H1 (cell line): ENCODE results near the gene ENTPD2.

Experiments
- CHD1 ChIP-seq: IDR thresholded peaks from 2 replicates; pipeline ENCODE4 v1.6.1; 2012; ENCODE audit warnings: low read depth, low read length, improper control_type of control experiment
- CHD2 ChIP-seq: IDR thresholded peaks from 2 replicates; pipeline ENCODE4 v1.6.1; 2012; ENCODE audit warnings: low read length, improper control_type of control experiment
- HDAC6 ChIP-seq: IDR thresholded peaks from one replicate; pipeline ENCODE4 v1.7.1; 2012; ENCODE audit warnings: low read depth, mild to moderate bottlenecking, inconsistent platforms, low read length, moderate library complexity
- KDM1A ChIP-seq: fragments of 200-600, 300-600 bp; sonication (generic); IDR thresholded peaks from 2 replicates; pipeline ENCODE4 v1.7.1; 2016; ENCODE audit warnings: mild to moderate bottlenecking, low read length, borderline replicate concordance
- POLR2A ChIP-seq, 2 experiments: IDR thresholded peaks; 1 replicate in 1 of 2; 2 replicates in 1 of 2; pipeline ENCODE4 v1.6.1; 2011; ENCODE audit warnings: low read depth in 2 of 2, low read length in 2 of 2, mild to moderate bottlenecking in 2 of 2; ENCODE audit errors: control extremely low read depth in 1 of 2
- POLR2AphosphoS5 ChIP-seq: IDR thresholded peaks from 2 replicates; pipeline ENCODE4 v1.6.1; 2011; ENCODE audit warnings: low read depth, low read length
- SIN3A ChIP-seq, 2 experiments: IDR thresholded peaks in 1 of 2; conservative IDR thresholded peaks in 1 of 2; 2 replicates each; pipeline ENCODE4 v1.6.1; 2011 to 2012; ENCODE audit warnings: low read length in 2 of 2, improper control_type of control experiment in 1 of 2, low read depth in 1 of 2, mild to moderate bottlenecking in 1 of 2
- TF ChIP-seq, protein P1 (sequence below): IDR thresholded peaks from 2 replicates; pipeline ENCODE4 v1.6.1; 2011; ENCODE audit warnings: low read length, improper control_type of control experiment

DNA sequence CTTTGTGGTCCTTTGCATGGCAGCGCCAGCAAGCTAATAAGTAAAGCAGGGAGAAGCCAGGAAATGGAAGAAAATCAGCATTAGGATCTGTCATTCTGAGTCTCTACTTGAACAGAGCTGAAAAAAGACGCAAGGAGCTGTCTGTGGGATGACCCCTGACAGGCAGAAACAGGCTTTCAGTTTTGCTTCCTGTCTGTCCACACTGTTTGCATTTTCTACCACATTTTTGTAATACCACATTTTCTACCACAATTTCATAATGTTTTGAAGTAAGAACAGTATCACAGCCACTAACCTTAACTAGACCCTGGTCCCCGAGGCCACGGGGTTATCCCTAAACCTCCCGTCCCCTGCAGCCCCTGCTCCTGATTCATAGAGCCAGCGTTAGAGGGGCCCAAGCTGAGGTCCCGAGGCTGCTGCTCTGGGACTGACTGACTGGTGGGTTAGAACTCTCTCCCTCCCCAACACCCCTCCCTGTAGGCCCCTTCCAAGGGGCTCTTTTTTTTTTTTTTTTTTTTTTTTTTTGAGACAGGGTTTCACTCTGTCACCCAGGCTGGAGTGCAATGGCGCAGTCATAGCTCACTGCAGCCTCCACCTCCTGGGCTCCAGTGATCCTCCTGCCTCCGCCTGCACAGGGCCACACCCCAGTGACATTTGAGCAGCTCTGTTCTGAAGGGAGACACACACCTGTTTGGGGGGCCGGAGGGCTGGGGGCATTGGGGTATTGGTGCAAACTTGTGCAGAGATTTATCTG lies 53.5 kb downstream of the ENTPD2 start:
- TF ChIP-seq CHD1, result no peak
- TF ChIP-seq, protein P1, sequence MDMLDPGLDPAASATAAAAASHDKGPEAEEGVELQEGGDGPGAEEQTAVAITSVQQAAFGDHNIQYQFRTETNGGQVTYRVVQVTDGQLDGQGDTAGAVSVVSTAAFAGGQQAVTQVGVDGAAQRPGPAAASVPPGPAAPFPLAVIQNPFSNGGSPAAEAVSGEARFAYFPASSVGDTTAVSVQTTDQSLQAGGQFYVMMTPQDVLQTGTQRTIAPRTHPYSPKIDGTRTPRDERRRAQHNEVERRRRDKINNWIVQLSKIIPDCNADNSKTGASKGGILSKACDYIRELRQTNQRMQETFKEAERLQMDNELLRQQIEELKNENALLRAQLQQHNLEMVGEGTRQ, result no peak
- no peak for TF ChIP-seq CHD2
- TF ChIP-seq POLR2A (IDR thresholded peaks at IDR 0.05; ENCODE audit: control extremely low read depth in 1 of 2, low read depth in 2 of 2, low read length in 2 of 2), result no peak
- no peak for TF ChIP-seq SIN3A (conservative IDR thresholded peaks at IDR 0.05 in 1 of 2, IDR thresholded peaks at IDR 0.05 in 1 of 2; ENCODE audit: low read depth in 1 of 2, low read length in 2 of 2)
- TF ChIP-seq KDM1A, result no peak
- no peak for TF ChIP-seq POLR2AphosphoS5
- no peak for TF ChIP-seq HDAC6
